ENCODE data around the gene CRTC3. TPM values are rescaled to one million over a fixed set of nuclear protein-coding genes. Genes with fewer than 3 reads are reported as not detected.
A peak's percentile ranks its signal among the peaks of the same experiment; 100 is the strongest.

Gene CRTC3
- total and polyA plus RNA-seq, 5 donors from 2014 or later = 27.5 to 110 (median 31.2) TPM

- Histone ChIP-seq H3K4me3 (ENCODE audit: low read depth, low read length) (no peak overlapping the region), H3K9me3 (ENCODE audit: control insufficient read depth in 2 of 2, low read length in 2 of 2) (no peaks in the 10 kb centered on the region), H3K36me3 (ENCODE audit: control insufficient read depth, insufficient read depth, low read length) (peaks cover 23% of the 10 kb centered on the region), H3K27me3 (ENCODE audit: control insufficient read depth, insufficient read depth, low read length) (no peaks in the 10 kb centered on the region), H3K4me1 (ENCODE audit: control insufficient read depth, insufficient read depth, low read length, poor library complexity, severe bottlenecking) (peaks cover 12% of the 10 kb centered on the region), H3K27ac (ENCODE audit: insufficient read depth, low read length, poor library complexity, severe bottlenecking) (no peak overlapping the region)
- Mint-ChIP-seq H3K9me3 (no peaks in the 10 kb centered on the region), H3K36me3 (peaks cover 16% of the 10 kb centered on the region), H3K4me3 (peak overlapping the region in 1 of 4 donors; percentile 12), H3K27me3 (peaks cover 8% of the 10 kb centered on the region), H3K27ac (peak overlapping the region in 2 of 3 donors; percentile 73 to 94), H3K4me1 (peaks cover 13 to 39% (median 17%) of the 10 kb centered on the region in 4 donors)
- DNase-seq (no peak), ATAC-seq (ENCODE audit: low read depth in 2 of 2) (no peak)
Observed at GRCh38 chr15:90645873-90646575, 116.3 kb downstream of the CRTC3 start.

- no peak overlapping the region for H3K27ac Mint-ChIP-seq
Observed at GRCh38 chr15:90646662-90647305, 117.1 kb downstream of the CRTC3 start.

GRCh38 chr15:90647326-90647725 lies 117.6 kb downstream of the CRTC3 start:
- H3K4me3 ChIP-seq (ENCODE audit: low read depth, low read length) = no peak overlapping the region
- H3K36me3 ChIP-seq (ENCODE audit: control insufficient read depth, insufficient read depth, low read length) = peaks cover 13% of the 10 kb centered on the region
- no peaks in the 10 kb centered on the region for H3K27me3 ChIP-seq (ENCODE audit: control insufficient read depth, insufficient read depth, low read length)
- H3K9me3 Mint-ChIP-seq = peaks cover 0 to 1% (median 0%) of the 10 kb centered on the region in 7 donors
- ATAC-seq (ENCODE audit: low read depth in 2 of 2) = no peak
- peaks cover 14% of the 10 kb centered on the region for H3K27me3 Mint-ChIP-seq
- H3K4me1 Mint-ChIP-seq = peaks cover 13 to 39% (median 17%) of the 10 kb centered on the region in 4 donors
- H3K36me3 Mint-ChIP-seq = peaks cover 10% of the 10 kb centered on the region
- no peak overlapping the region for H3K27ac ChIP-seq (ENCODE audit: insufficient read depth, low read length, poor library complexity, severe bottlenecking)
- H3K9me3 ChIP-seq (ENCODE audit: control insufficient read depth in 2 of 2, low read length in 2 of 2) = no peaks in the 10 kb centered on the region
- DNase-seq = no peak
- no peak overlapping the region for H3K27ac Mint-ChIP-seq
- no peak overlapping the region for H3K4me3 Mint-ChIP-seq
- peaks cover 12% of the 10 kb centered on the region for H3K4me1 ChIP-seq (ENCODE audit: control insufficient read depth, insufficient read depth, low read length, poor library complexity, severe bottlenecking)

More at GRCh38 chr15:90646662-90647305, 117.1 kb downstream of the CRTC3 start:
- H3K27ac ChIP-seq (ENCODE audit: insufficient read depth, low read length, poor library complexity, severe bottlenecking) = no peak overlapping the region
- no peak for DNase-seq
- peaks cover 8% of the 10 kb centered on the region for H3K27me3 Mint-ChIP-seq
- no peaks in the 10 kb centered on the region for H3K9me3 ChIP-seq (ENCODE audit: control insufficient read depth in 2 of 2, low read length in 2 of 2)
- H3K4me3 Mint-ChIP-seq = peak overlapping the region in 1 of 4 donors; percentile 12
- H3K36me3 ChIP-seq (ENCODE audit: control insufficient read depth, insufficient read depth, low read length) = peaks cover 18% of the 10 kb centered on the region
- H3K27me3 ChIP-seq (ENCODE audit: control insufficient read depth, insufficient read depth, low read length) = no peaks in the 10 kb centered on the region
- peaks cover 13 to 39% (median 17%) of the 10 kb centered on the region in 4 donors for H3K4me1 Mint-ChIP-seq
- peaks cover 0 to 1% (median 0%) of the 10 kb centered on the region in 7 donors for H3K9me3 Mint-ChIP-seq
- H3K4me3 ChIP-seq (ENCODE audit: low read depth, low read length) = no peak overlapping the region
- H3K4me1 ChIP-seq (ENCODE audit: control insufficient read depth, insufficient read depth, low read length, poor library complexity, severe bottlenecking) = peaks cover 12% of the 10 kb centered on the region
- no peak for ATAC-seq (ENCODE audit: low read depth in 2 of 2)
- peaks cover 14% of the 10 kb centered on the region for H3K36me3 Mint-ChIP-seq

GRCh38 chr15:90648137-90649070 lies 118.7 kb downstream of the CRTC3 start:
- Histone ChIP-seq H3K4me3 (ENCODE audit: low read depth, low read length) (peak overlapping the region; percentile 49), H3K27me3 (ENCODE audit: control insufficient read depth, insufficient read depth, low read length) (no peaks in the 10 kb centered on the region), H3K27ac (ENCODE audit: insufficient read depth, low read length, poor library complexity, severe bottlenecking) (no peak overlapping the region), H3K4me1 (ENCODE audit: control insufficient read depth, insufficient read depth, low read length, poor library complexity, severe bottlenecking) (peaks cover 12% of the 10 kb centered on the region), H3K36me3 (ENCODE audit: control insufficient read depth, insufficient read depth, low read length) (peaks cover 4% of the 10 kb centered on the region), H3K9me3 (ENCODE audit: control insufficient read depth in 2 of 2, low read length in 2 of 2) (no peaks in the 10 kb centered on the region)
- H3K4me3 Mint-ChIP-seq = peak overlapping the region; percentile 8 to 70 (median 29)
- peaks cover 0 to 1% (median 0%) of the 10 kb centered on the region in 7 donors for H3K9me3 Mint-ChIP-seq
- H3K4me1 Mint-ChIP-seq = peaks cover 13 to 39% (median 17%) of the 10 kb centered on the region in 4 donors
- peaks cover under 1% of the 10 kb centered on the region for H3K36me3 Mint-ChIP-seq
- DNase-seq = peak; percentile 46 to 97 (median 64)
- peak; percentile 69 to 78 for ATAC-seq (ENCODE audit: low read depth in 2 of 2)
- peak overlapping the region in 1 of 3 donors; percentile 87 for H3K27ac Mint-ChIP-seq
- peaks cover 25% of the 10 kb centered on the region for H3K27me3 Mint-ChIP-seq

- Histone ChIP-seq H3K36me3 (ENCODE audit: control insufficient read depth, insufficient read depth, low read length) (no peaks in the 10 kb centered on the region), H3K4me1 (ENCODE audit: control insufficient read depth, insufficient read depth, low read length, poor library complexity, severe bottlenecking) (peaks cover 12% of the 10 kb centered on the region), H3K27me3 (ENCODE audit: control insufficient read depth, insufficient read depth, low read length) (no peaks in the 10 kb centered on the region), H3K27ac (ENCODE audit: insufficient read depth, low read length, poor library complexity, severe bottlenecking) (no peak overlapping the region), H3K9me3 (ENCODE audit: control insufficient read depth in 2 of 2, low read length in 2 of 2) (no peaks in the 10 kb centered on the region), H3K4me3 (ENCODE audit: low read depth, low read length) (no peak overlapping the region)
- DNase-seq = peak in 1 of 3 donors; percentile 40
- no peaks in the 10 kb centered on the region for H3K36me3 Mint-ChIP-seq
- peaks cover 32% of the 10 kb centered on the region for H3K27me3 Mint-ChIP-seq
- H3K4me3 Mint-ChIP-seq = peak overlapping the region in 1 of 4 donors; percentile 5
- peaks cover 0 to 1% (median 0%) of the 10 kb centered on the region in 7 donors for H3K9me3 Mint-ChIP-seq
- H3K27ac Mint-ChIP-seq = no peak overlapping the region
- peaks cover 13 to 39% (median 15%) of the 10 kb centered on the region in 4 donors for H3K4me1 Mint-ChIP-seq
- ATAC-seq (ENCODE audit: low read depth in 2 of 2) = no peak
Observed at GRCh38 chr15:90650117-90650955, 120.6 kb downstream of the CRTC3 start.

- peaks cover 12% of the 10 kb centered on the region for H3K4me1 ChIP-seq (ENCODE audit: control insufficient read depth, insufficient read depth, low read length, poor library complexity, severe bottlenecking)
- no peak overlapping the region for H3K27ac ChIP-seq (ENCODE audit: insufficient read depth, low read length, poor library complexity, severe bottlenecking)
- no peak overlapping the region for H3K27ac Mint-ChIP-seq
- no peaks in the 10 kb centered on the region for H3K9me3 ChIP-seq (ENCODE audit: control insufficient read depth in 2 of 2, low read length in 2 of 2)
- peaks cover under 1% of the 10 kb centered on the region for H3K27me3 ChIP-seq (ENCODE audit: control insufficient read depth, insufficient read depth, low read length)
- ATAC-seq (ENCODE audit: low read depth in 2 of 2) (no peak), DNase-seq (no peak)
- H3K9me3 Mint-ChIP-seq = peaks cover 0 to 1% (median 0%) of the 10 kb centered on the region in 7 donors
- peaks cover 38% of the 10 kb centered on the region for H3K27me3 Mint-ChIP-seq
- H3K36me3 ChIP-seq (ENCODE audit: control insufficient read depth, insufficient read depth, low read length) = no peaks in the 10 kb centered on the region
- H3K4me3 ChIP-seq (ENCODE audit: low read depth, low read length) = no peak overlapping the region
- H3K4me3 Mint-ChIP-seq = peak overlapping the region in 1 of 4 donors; percentile 27
- peaks cover 13 to 37% (median 16%) of the 10 kb centered on the region in 4 donors for H3K4me1 Mint-ChIP-seq
- H3K36me3 Mint-ChIP-seq = no peaks in the 10 kb centered on the region
Observed at GRCh38 chr15:90650956-90651689, 121.4 kb downstream of the CRTC3 start.

Data from CD4-positive, CD25-positive, alpha-beta regulatory T cell (primary cell).